Erythroblast (primary cell): ENCODE results near the gene GABRR2.

Experiments used
- DNase-seq, 2 experiments: peaks; one replicate each; lab custom pipeline; 2025; lab: John Stamatoyannopoulos, UW
- GATA1 ChIP-seq: IDR thresholded peaks from 2 replicates; pipeline ENCODE4 v1.6.1; 2011; ENCODE audit warnings: low read depth, mild to moderate bottlenecking, control low read depth, low read length, moderate library complexity
- POLR2A ChIP-seq: IDR thresholded peaks from 2 replicates; pipeline ENCODE4 v1.6.1; 2011; ENCODE audit warnings: mild to moderate bottlenecking, low read length

Gene GABRR2

GRCh38 chr6:89269981-89270380 lies 45.1 kb downstream of the GABRR2 start:
- DNase-seq: no peak
- no peak for TF ChIP-seq GATA1
- no peak for TF ChIP-seq POLR2A

- TF ChIP-seq GATA1 (no peak), POLR2A (no peak)
- no peak for DNase-seq
Measured at GRCh38 chr6:89269252-89269651, 45.8 kb downstream of the GABRR2 start.

GRCh38 chr6:89268776-89269175 lies 46.3 kb downstream of the GABRR2 start:
- DNase-seq: no peak
- TF ChIP-seq POLR2A (no peak), GATA1 (no peak)

GRCh38 chr6:89267918-89268317 lies 47.2 kb downstream of the GABRR2 start:
- no peak for TF ChIP-seq GATA1
- no peak for TF ChIP-seq POLR2A
- DNase-seq: no peak

- TF ChIP-seq POLR2A: no peak
- TF ChIP-seq GATA1: no peak
- no peak for DNase-seq
Measured at GRCh38 chr6:89264296-89264695, 50.8 kb downstream of the GABRR2 start.

GRCh38 chr6:89260832-89261231 lies 54.3 kb downstream of the GABRR2 start:
- peak; percentile 61 to 66 for DNase-seq
- TF ChIP-seq GATA1: no peak
- TF ChIP-seq POLR2A: no peak

GRCh38 chr6:89260310-89260709 lies 54.8 kb downstream of the GABRR2 start:
- DNase-seq: peak in 1 of 2 experiments; percentile 4
- TF ChIP-seq POLR2A (no peak), GATA1 (no peak)

GRCh38 chr6:89258912-89259311 lies 56.2 kb downstream of the GABRR2 start:
- TF ChIP-seq GATA1 (no peak), POLR2A (no peak)

GRCh38 chr6:89257781-89258180 lies 57.3 kb downstream of the GABRR2 start:
- DNase-seq: no peak
- TF ChIP-seq POLR2A (no peak), GATA1 (no peak)

More at GRCh38 chr6:89258912-89259311, 56.2 kb downstream of the GABRR2 start:
- no peak for DNase-seq

GRCh38 chr6:89257346-89257745 lies 57.8 kb downstream of the GABRR2 start:
- DNase-seq: no peak
- TF ChIP-seq GATA1 (no peak), POLR2A (no peak)

GRCh38 chr6:89255417-89255816 lies 59.7 kb downstream of the GABRR2 start:
- no peak for DNase-seq
- TF ChIP-seq POLR2A (no peak), GATA1 (no peak)

- DNase-seq: no peak
- TF ChIP-seq POLR2A (no peak), GATA1 (no peak)
Measured at GRCh38 chr6:89254569-89254968, 60.5 kb downstream of the GABRR2 start.

GRCh38 chr6:89252907-89253306 lies 62.2 kb downstream of the GABRR2 start:
- no peak for DNase-seq
- TF ChIP-seq POLR2A: no peak
- TF ChIP-seq GATA1: no peak

GRCh38 chr6:89251976-89252375 lies 63.1 kb downstream of the GABRR2 start:
- DNase-seq: no peak
- TF ChIP-seq POLR2A: no peak
- TF ChIP-seq GATA1: no peak

GRCh38 chr6:89251170-89251569 lies 63.9 kb downstream of the GABRR2 start:
- DNase-seq: no peak
- TF ChIP-seq GATA1 (no peak), POLR2A (no peak)
